HCT116 (cell line): ENCODE results near the gene TRPC1. TPM values are rescaled to one million over a fixed set of nuclear protein-coding genes. Genes with fewer than 3 reads are reported as not detected.
A peak's percentile ranks its signal among the peaks of the same experiment; 100 is the strongest.

Source experiments
- ATAC-seq: fragments of 200-7000 bp; cut with Tn5 transposase; 2 replicates; pipeline ENCODE4 v1.9.1; 2020; ENCODE audit warnings: mild to moderate bottlenecking, moderate library complexity
- BruUV-seq: library from RNA; stranded (reverse); fragments of 400-500 nt; replicated peaks from 2 replicates; lab custom pipeline; 2021; lab: Mats Ljungman, UMichigan
- CTCF ChIA-PET: fragments of 300-600 bp; sonication (Branson Sonifier 250); formaldehyde crosslinking; loops from one replicate; lab custom pipeline; 2021; ENCODE audit warnings: antibody characterized with exemption; lab: Charles Lee
- POLR2A ChIA-PET: fragments of 300-600, 350-600 bp; sonication (Branson Sonifier 250); formaldehyde crosslinking; loops from one replicate; lab custom pipeline; 2021; ENCODE audit warnings: antibody characterized with exemption; lab: Charles Lee
- RAD21 ChIA-PET, 2 experiments: fragments of 300-600 bp; sonication (Branson Sonifier 250); formaldehyde crosslinking; loops; one replicate each; lab custom pipeline; 2023; ENCODE audit warnings: low total read pairs in 2 of 2; ENCODE audit not compliant: uncharacterized antibody in 2 of 2, unreplicated experiment in 2 of 2, low non-redundant PET in 1 of 2; lab: Charles Lee
- DNase-seq: peaks from one replicate; pipeline ENCODE4 v3.0.0-alpha.2; 2010; ENCODE audit warnings: low read depth, low spot score
- H2AFZ ChIP-seq: fragments of 200-600 bp; shearing (Covaris generic), sonication (generic); 2 replicates; pipeline ENCODE4 v1.6.1; 2017; ENCODE audit warnings: low read depth, mixed run types, mixed read lengths, antibody characterized with exemption, low read length; ENCODE audit not compliant: poor library complexity, severe bottlenecking
- H3K27ac ChIP-seq: 2 replicates; pipeline ENCODE4 v1.5.1; 2012; ENCODE audit warnings: low read depth, low read length
- H3K27me3 ChIP-seq: fragments of 200-600 bp; sonication (generic); 2 replicates; pipeline ENCODE4 v1.6.1; 2016; ENCODE audit warnings: mixed run types, low read length, mixed read lengths; ENCODE audit not compliant: insufficient read depth
- H3K36me3 ChIP-seq, 2 experiments: fragments of 200-500 bp in 1 of 2; fragments of 200-600 bp in 1 of 2; sonication (Bioruptor generic) in 1 of 2; sonication (generic) in 1 of 2; 2 replicates each; pipeline versions ENCODE4 v1.5.1 to v1.6.1; 2014 to 2016; ENCODE audit warnings: low read length in 2 of 2, inconsistent platforms in 1 of 2, mixed read lengths in 1 of 2, mixed run types in 1 of 2; ENCODE audit not compliant: insufficient read depth in 2 of 2, control insufficient read depth in 1 of 2
- H3K4me1 ChIP-seq, 2 experiments: fragments of 200-600 bp in 1 of 2; sonication (generic) in 1 of 2; 2 replicates each; pipeline versions ENCODE4 v1.5.1 to v1.6.1; 2012 to 2017; ENCODE audit warnings: low read length in 2 of 2, inconsistent platforms in 1 of 2, mild to moderate bottlenecking in 1 of 2, mixed read lengths in 1 of 2, mixed run types in 1 of 2, moderate library complexity in 1 of 2; ENCODE audit not compliant: insufficient read depth in 2 of 2, control insufficient read depth in 1 of 2
- H3K4me2 ChIP-seq: fragments of 200-600 bp; sonication (generic); 2 replicates; pipeline ENCODE4 v1.6.1; 2017; ENCODE audit warnings: mixed run types, low read length, mixed read lengths
- H3K4me3 ChIP-seq, 2 experiments: fragments of 200-600 bp in 1 of 2; sonication (generic) in 1 of 2; replicated peaks in 1 of 2; 2 replicates each; pipeline ENCODE4 v1.5.1; 2011 to 2016; ENCODE audit warnings: low read length in 2 of 2, control low read depth in 1 of 2, low read depth in 1 of 2, mild to moderate bottlenecking in 1 of 2, mixed read lengths in 1 of 2, mixed run types in 1 of 2
- H3K79me2 ChIP-seq: fragments of 200-600 bp; sonication (generic); 2 replicates; pipeline ENCODE4 v1.6.1; 2017; ENCODE audit warnings: mild to moderate bottlenecking, mixed run types, low read length, moderate library complexity, mixed read lengths; ENCODE audit not compliant: insufficient read depth
- H3K9ac ChIP-seq: fragments of 200-600 bp; sonication (generic); 2 replicates; pipeline ENCODE4 v1.6.1; 2016; ENCODE audit warnings: low read length, mixed read lengths
- H3K9me2 ChIP-seq: fragments of 200-600 bp; sonication (generic), shearing (Covaris generic); 2 replicates; pipeline ENCODE4 v1.6.1; 2017; ENCODE audit warnings: mixed run types, mild to moderate bottlenecking, moderate library complexity; ENCODE audit not compliant: insufficient read depth
- H3K9me3 ChIP-seq, 2 experiments: fragments of 200-500 bp in 1 of 2; fragments of 200-600 bp in 1 of 2; sonication (Bioruptor generic) in 1 of 2; sonication (generic) in 1 of 2; 2 replicates each; pipeline ENCODE4 v1.6.1; 2014 to 2017; ENCODE audit warnings: low read length in 2 of 2, mixed read lengths in 2 of 2, inconsistent platforms in 1 of 2, low read depth in 1 of 2, mild to moderate bottlenecking in 1 of 2, mixed run types in 1 of 2, moderate library complexity in 1 of 2; ENCODE audit not compliant: control insufficient read depth in 1 of 2, insufficient read depth in 1 of 2
- H4K20me1 ChIP-seq: fragments of 200-600 bp; sonication (generic), shearing (Covaris generic); 2 replicates; pipeline ENCODE4 v1.6.1; 2017; ENCODE audit warnings: mixed run types, mild to moderate bottlenecking, moderate library complexity; ENCODE audit not compliant: insufficient read depth
- CBX3 ChIP-seq: IDR thresholded peaks from 2 replicates; pipeline ENCODE4 v1.6.1; 2012; ENCODE audit warnings: low read depth
- CEBPB ChIP-seq: IDR thresholded peaks from 2 replicates; pipeline ENCODE4 v1.6.1; 2012; ENCODE audit warnings: low read depth
- EGR1 ChIP-seq: IDR thresholded peaks from 2 replicates; pipeline ENCODE4 v1.6.1; 2012; ENCODE audit warnings: low read depth
- FOSL1 ChIP-seq: IDR thresholded peaks from 2 replicates; pipeline ENCODE4 v1.6.1; 2012; ENCODE audit warnings: low read depth
- JUND ChIP-seq: IDR thresholded peaks from 2 replicates; pipeline ENCODE4 v1.6.1; 2012
- REST ChIP-seq: IDR thresholded peaks from 2 replicates; pipeline ENCODE4 v1.6.1; 2012; ENCODE audit warnings: low read depth
- SRF ChIP-seq: IDR thresholded peaks from 2 replicates; pipeline ENCODE4 v1.6.1; 2012; ENCODE audit warnings: low read depth
- TCF7L2 ChIP-seq: IDR thresholded peaks from 2 replicates; pipeline ENCODE4 v1.7.0; 2011; ENCODE audit warnings: borderline replicate concordance, inconsistent platforms; ENCODE audit not compliant: insufficient read depth, insufficient read length; ENCODE audit errors: extremely low read depth
- YY1 ChIP-seq: IDR thresholded peaks from 2 replicates; pipeline ENCODE4 v1.6.1; 2011; ENCODE audit warnings: low read length, low read depth, moderate library complexity, mild to moderate bottlenecking; ENCODE audit not compliant: insufficient replicate concordance; ENCODE audit errors: extremely low read depth
- ZBTB33 ChIP-seq: IDR thresholded peaks from 2 replicates; pipeline ENCODE4 v1.6.1; 2011; ENCODE audit warnings: mild to moderate bottlenecking, low read length, moderate library complexity; ENCODE audit not compliant: insufficient replicate concordance; ENCODE audit errors: extremely low read depth
- ZNF274 ChIP-seq: fragments of 200-500 bp; sonication (Bioruptor generic); IDR thresholded peaks from 2 replicates; pipeline ENCODE4 v1.6.1; 2014; ENCODE audit warnings: mild to moderate bottlenecking, low read depth, low read length, inconsistent platforms
- intact Hi-C: fragments of 100-400 bp; cut with micrococcal nuclease; formaldehyde crosslinking; loops from 2 replicates; pipeline ENCODE4 v1.10.0; 2022
- total RNA-seq: library from RNA; stranded (reverse); gene quantifications from one replicate; pipeline ENCODE4 v1.2.1, GENCODE V29; 2021; ENCODE audit not compliant: unreplicated experiment
- TF ChIP-seq, protein P1 (sequence below): IDR thresholded peaks from 2 replicates; pipeline ENCODE4 v1.6.1; 2012
- TF ChIP-seq, protein P2 (sequence below): IDR thresholded peaks from 2 replicates; pipeline ENCODE4 v1.6.1; 2012

Gene TRPC1
- total RNA-seq, 1 experiment from 2014 or later = 6.1 TPM

DNA sequence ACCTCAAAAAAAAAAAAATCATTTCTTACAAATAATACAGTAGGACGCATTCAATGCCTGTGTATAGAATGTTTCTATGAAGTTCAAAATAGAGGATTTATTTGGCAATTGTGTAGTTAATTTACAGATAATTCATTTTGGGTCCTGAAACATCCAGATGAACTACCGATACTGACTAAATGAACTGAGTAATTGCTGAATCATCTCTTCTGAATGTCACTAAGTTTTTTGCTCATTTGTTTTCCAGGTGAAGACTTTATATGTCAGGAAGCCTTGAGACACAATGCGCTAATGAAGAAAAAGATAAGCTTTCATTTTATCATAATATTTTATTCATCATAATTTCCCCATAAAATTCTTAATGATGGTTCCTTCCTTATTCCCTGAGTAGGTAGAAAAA is 125.3 kb downstream of the TRPC1 start (continued):
- TF ChIP-seq REST = no peak
- no peak for TF ChIP-seq TCF7L2

DNA sequence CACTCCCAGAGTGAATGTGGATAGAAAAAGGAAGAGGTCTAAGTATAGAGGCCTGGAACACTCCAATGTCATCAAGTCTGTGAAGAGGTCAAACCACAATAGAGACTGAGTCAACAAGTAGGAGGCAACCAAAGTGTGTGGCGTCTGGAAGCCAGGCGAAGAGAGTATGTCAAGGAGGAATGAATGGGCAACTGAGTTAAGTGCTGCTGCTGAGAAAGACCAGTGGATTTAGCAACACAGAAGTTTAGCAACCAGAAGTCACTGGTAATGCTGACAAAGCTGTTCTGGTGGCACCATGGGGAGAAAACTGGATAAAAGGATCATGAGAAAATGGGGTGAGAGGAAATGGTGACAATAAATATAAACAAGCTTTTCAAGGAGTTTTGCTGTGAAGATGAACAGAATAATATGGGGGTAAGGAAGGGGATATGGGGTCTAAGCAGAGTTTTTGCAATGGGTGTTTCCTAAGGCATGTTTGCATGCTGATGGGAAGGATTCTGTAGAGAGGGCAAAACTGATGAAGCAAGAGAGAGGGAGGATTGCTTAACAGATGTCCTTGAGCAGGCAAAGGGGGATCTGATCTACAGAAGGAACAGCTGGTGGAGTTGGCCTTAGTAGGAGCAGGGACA is 126.7 kb downstream of the TRPC1 start:
- Histone ChIP-seq H3K9me3 (no peaks in the 10 kb centered on the region), H3K4me1 (peaks cover 17 to 25% of the 10 kb centered on the region in 2 experiments), H3K4me2 (peak overlapping the region; percentile 41), H4K20me1 (no peaks in the 10 kb centered on the region), H3K36me3 (no peaks in the 10 kb centered on the region), H3K27me3 (peaks cover 20% of the 10 kb centered on the region; the same call in 1 of the 2 replicates), H3K79me2 (no peaks in the 10 kb centered on the region), H3K9me2 (no peaks in the 10 kb centered on the region), H3K9ac (no peak overlapping the region), H3K27ac (no peak overlapping the region), H3K4me3 (no peak overlapping the region), H2AFZ (no peak overlapping the region)
- ChIA-PET POLR2A (no interaction called here), RAD21 (no interaction called here), CTCF (interaction anchor here (0.8 kb wide), 1 partner anchor 22 kb away, joined by 3 read pairs; no protein-coding TSS in a partner anchor)
- DNase-seq (peak; percentile 51), ATAC-seq (peak; percentile 98)
- BruUV-seq = no TSS peak
- intact Hi-C loops = no loop called here
- TF ChIP-seq YY1 (no peak), EGR1 (no peak), ZNF274 (no peak), TCF7L2 (peak; percentile 51), CBX3 (peak; percentile 73), JUND (peak; percentile 34; the same call in 1 of the 2 replicates), FOSL1 (peak; percentile 55; the same call in 1 of the 2 replicates), REST (no peak), CEBPB (peak; percentile 44; the same call in 1 of the 2 replicates), SRF (no peak), ZBTB33 (no peak)
- TF ChIP-seq, protein P1, sequence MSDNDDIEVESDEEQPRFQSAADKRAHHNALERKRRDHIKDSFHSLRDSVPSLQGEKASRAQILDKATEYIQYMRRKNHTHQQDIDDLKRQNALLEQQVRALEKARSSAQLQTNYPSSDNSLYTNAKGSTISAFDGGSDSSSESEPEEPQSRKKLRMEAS = no peak
- TF ChIP-seq, protein P2, sequence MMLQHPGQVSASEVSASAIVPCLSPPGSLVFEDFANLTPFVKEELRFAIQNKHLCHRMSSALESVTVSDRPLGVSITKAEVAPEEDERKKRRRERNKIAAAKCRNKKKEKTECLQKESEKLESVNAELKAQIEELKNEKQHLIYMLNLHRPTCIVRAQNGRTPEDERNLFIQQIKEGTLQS = no peak
